ENCODE results near the gene TMEM63A. TPM values are rescaled to one million over a fixed set of nuclear protein-coding genes. Genes with fewer than 3 reads are reported as not detected.
A peak's percentile ranks its signal among the peaks of the same experiment; 100 is the strongest.
"Not testable (repeated sequence)": the region's sequence is repeated elsewhere in the genome, so short reads cannot be mapped to it uniquely, and the experiment has no call there.

The TMEM63A gene
- polyA plus RNA-seq (ENCODE audit: insufficient read length), result 24.7 TPM

DNA sequence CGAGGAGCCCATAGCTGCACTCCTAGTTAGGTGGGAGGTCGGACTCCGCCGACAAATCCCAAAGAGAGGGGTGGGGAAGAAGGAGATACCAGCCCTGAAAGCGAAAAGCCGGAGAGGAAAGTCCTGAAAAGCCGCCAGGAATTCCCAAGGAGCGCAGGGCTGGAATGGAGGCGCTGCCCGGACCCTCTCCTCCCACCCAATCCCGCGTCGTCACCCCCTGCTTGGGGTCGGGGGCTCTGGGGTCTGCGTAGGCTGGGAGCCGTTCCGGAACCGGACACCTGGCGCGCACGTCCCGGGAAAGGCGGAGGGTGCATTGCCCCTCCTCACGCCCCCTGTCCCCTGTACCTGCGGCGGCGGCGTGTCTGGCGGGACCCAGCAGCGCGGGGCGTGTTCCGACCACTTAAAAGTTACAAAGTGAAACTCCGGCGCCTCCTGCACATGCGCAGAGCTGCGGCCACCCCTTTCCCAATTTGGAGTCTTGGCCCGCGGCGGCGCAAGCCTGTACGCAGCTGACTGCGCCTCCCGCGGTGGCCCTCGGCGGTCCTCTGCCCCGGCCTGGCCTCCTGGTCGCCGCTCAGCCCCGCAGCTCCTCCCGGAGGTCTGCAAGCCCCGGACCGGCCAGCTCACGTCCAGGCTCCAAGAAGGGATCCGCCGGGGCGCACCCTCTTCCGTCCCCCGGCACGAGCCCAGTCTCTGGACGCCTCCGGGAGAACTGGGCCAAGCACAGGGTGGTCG is at the start of gene TMEM63A:
Gene TMEM63A, minus strand, starts transcription at position 422 of the 735 bp plus-strand sequence. CDS start 4,800 bp downstream, outside the sequence.
- peak; percentile 57 for DNase-seq (ENCODE audit: low read depth)

DNA sequence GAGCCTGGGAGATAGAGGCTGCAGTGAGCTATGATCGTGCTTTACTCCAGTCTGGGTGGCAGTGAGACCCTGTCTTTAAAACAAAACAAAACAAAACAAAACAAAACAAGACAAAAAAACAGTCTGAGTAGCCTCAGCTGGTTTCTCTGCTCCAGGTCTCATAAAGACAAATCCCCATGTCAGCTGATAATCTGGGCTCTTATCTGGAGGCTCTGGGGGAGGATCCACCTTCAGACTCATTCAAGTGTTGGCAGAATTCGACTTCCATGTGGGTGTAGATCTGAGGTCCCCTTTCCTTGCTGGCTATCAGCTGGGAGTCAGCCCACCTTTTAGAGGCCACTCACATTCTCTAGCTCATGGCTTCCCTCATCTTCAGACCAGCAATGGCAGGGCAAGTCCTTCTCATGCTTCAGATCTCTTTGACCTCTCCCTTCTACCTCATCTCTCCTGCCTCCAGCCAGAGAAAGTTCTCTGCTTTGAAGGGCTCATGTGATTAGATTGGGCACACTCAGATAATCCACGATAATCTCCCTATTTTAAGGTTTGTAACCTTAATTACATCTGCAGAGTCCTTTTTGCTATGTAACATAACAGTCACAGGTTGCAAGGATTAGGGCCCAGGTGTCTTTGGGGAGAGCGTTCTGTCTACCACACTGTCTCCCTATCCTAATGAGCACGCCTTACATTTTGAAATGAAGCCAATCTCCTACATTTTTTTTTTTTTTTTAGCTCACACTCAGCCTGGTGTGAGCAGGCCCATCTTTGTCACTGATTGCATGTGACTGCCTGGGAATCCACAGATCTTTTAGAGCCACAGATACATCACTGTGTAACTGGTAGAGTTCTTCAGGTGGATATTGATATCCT is 49.3 kb upstream of the TMEM63A start:
- no peak for DNase-seq (ENCODE audit: low read depth)

GRCh38 chr1:225930566-225930965 is 48.4 kb upstream of the TMEM63A start:
- DNase-seq (ENCODE audit: low read depth), result no peak

DNA sequence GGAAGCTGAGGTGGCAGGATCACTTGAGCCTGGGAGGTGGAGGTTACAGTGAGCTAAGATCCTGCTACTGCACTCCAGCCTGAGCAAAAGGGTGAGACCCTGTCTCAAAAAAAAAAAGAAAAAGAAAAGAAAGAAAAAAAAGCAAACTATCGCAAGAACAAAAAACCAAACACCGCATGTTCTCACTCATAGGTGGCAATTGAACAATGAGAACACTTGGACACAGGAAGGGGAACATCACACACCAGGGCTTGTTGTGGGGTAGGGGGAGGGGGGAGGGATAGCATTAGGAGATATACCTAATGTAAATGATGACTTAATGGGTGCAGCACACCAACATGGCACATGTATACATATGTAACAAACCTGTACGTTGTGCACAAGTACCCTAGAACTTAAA is 47.3 kb upstream of the TMEM63A start:
- not testable (repeated sequence) for DNase-seq (ENCODE audit: low read depth)

GRCh38 chr1:225928186-225929175 is 46.3 kb upstream of the TMEM63A start:
- no peak for DNase-seq (ENCODE audit: low read depth)

DNA sequence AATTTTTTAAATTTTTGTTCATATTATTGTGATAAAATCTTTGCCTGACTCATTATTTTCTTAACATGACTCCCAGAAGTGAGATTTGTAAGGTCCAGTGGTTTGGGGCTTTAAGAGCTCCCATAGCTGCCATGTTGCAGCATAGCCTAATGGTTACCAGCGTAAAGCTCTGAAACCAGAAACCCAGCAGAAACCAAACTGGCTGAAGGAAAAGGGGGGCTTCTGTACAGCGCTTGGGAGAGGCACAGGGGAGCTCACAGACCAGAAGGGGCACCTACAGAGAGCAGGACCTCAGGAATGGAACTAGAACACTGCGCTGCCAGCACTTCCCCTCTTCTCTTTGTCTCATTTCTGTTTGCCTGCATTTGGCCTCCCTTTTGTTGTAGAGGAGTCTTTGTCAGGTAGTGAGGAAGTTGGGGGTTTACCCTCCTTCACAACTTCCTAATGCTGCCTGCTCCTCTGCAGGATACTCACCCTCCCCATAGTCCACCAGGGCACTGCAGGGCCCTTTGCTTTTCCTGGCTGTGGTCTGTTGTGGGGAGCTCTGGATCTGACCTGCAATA is 44.5 kb upstream of the TMEM63A start:
- DNase-seq (ENCODE audit: low read depth), result no peak

- DNase-seq (ENCODE audit: low read depth), result peak; percentile 83
These were observed 41.7 kb upstream of the TMEM63A start, which contains the start of gene PYCR2 for GRCh38 chr1:225923692-225924555. TSS of gene PYCR2 (minus strand) at chr1:225924250. CDS start at chr1:225924110, 140 bp downstream.

DNA sequence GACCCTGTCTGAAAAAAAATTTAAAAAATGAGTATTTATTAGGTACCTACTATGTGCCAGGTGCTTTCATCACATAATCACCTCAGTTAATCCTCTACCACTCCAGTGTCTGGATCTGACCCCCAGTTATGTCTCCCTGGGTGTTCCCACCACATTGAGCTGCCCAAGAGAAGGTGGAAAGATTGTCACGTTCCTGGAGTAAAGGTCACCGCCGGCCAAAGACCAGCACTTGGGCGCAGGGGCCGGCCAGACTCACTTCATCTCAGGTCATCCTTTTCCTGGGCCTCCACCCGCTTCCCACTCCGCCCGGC is 41.2 kb upstream of the TMEM63A start:
- DNase-seq (ENCODE audit: low read depth), result no peak

GRCh38 chr1:225921734-225922709 is 39.8 kb upstream of the TMEM63A start:
- no peak for DNase-seq (ENCODE audit: low read depth)

DNA sequence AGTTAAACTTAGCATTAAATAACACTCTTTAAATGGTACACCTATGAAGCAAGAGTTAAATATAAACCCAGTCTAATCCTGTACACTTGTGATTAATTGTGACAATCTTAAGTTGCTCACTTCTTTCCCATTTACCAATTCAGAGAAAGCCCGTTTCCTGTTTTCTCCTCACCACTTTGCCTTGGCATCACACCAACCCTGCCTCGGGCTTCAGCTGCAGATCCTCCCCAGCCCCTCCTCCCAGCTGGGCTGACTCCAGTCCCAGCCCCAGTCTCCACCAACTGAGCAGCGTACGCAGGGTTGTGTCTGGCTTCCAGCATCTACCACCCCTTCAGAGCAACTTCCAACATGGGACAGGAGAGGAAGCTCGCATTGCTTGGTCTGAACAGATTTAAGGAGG is 37.7 kb upstream of the TMEM63A start:
- DNase-seq (ENCODE audit: low read depth), result no peak

- no peak for DNase-seq (ENCODE audit: low read depth)
These were observed 36.1 kb upstream of the TMEM63A start for GRCh38 chr1:225918280-225918679.

DNA sequence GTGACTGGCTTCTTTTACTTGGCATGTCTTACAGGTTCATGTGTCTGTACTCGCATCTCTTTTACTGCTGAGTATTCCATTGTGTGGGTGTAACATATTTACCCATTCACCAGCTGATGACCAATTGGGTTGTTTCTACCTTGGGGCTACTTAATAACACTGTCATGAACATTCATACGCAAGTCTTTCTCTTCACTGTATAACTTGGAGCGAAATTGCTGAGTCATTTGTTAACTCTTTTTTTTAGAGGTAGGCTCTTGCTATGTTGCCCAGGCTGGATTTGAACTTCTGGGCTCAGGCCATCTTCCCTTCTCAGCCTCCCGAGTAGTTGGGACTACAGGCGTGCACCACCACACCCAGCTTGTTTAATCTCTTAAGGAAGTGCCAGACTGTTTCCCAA is 35.4 kb upstream of the TMEM63A start:
- no peak for DNase-seq (ENCODE audit: low read depth)

GRCh38 chr1:225917101-225917500 is 34.9 kb upstream of the TMEM63A start:
- DNase-seq (ENCODE audit: low read depth), result no peak

DNA sequence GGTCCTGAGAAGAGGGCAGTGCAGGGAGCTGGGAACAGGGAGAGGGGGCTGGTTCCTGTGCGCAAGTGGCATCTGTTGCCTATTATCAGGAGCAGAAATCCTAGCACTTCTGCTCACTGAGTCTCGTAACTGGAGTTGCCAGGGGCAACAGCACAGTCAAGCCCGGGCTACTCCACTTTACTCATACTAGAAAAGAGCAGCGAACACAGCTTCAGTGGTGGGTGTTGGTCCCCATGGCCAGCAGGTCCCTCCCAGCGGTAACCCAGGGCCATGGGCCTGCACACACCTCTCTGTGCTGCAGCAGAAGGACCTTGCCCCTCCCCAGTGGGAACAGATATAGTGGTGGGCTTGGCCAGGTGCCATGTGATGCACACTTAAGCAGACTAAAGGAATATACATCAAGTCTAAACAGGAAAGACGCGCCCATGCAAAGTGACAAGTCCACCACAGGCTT is 33.4 kb upstream of the TMEM63A start:
- no peak for DNase-seq (ENCODE audit: low read depth)

GRCh38 chr1:225914947-225915346 is 32.8 kb upstream of the TMEM63A start:
- no peak for DNase-seq (ENCODE audit: low read depth)

GRCh38 chr1:225914391-225914790 is 32.2 kb upstream of the TMEM63A start:
- no peak for DNase-seq (ENCODE audit: low read depth)

DNA sequence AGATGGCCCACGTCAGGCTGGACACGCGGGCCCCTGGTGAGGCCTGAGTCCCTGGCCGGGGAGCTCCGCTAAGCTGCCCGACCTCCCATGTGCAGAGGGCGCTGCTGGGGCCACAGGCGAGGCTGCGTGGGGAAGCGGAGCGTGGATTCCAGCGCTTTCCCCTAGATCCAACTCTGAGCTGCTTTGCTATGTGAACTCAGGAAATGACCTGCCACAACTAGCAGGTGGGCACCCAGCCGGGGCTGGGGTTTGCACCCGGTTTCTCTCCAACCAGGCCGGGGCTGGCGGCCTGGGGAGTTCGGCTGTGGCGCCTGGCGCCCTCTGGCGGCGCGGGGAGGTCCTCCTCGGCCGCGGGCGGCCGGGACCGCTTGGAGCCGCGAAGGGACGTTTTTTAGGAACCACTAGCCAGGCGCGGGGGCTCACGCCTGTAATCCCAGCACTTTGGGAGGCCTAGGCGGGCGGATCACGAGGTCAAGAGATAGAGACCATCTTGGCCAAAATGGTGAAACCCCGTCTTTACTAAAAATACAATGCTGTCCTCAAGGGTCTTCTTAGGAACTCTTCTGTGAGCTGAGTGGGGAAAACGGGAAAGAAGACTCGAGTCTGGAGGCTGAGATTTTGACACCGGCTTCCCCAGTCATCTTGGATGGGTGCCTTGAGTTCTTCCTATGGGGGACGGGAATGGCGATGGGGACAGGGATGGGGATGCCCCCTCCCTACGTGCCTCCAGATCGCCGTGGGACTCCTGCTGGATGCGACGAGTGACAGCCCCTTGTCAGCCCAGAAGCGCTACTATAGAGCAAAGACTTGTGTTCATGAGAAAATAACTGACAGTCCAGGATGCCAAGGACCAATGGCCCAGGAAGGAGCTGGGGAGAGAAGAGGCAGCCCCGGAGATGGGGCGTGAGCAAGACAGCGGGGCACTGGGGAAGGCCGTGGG is 29.3 kb upstream of the TMEM63A start:
- DNase-seq (ENCODE audit: low read depth), result no peak

DNA sequence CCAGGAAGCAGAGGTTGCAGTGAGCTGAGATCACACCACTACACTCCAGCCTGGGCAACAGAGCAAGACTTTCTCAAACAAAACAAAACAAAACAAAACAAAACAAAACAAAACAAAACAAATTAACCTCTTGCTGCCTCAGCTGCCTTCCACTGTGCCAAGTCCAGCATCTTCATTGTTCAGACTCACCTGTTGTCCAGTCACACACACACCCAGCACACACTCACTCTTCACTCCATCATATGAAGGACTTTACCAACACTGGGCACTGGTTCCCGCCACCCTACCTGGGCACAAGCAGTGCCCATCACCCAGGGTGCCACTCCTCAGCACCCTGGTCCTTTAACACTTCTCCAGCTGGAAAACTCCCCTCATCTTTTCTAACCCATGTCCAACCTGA is 27.3 kb upstream of the TMEM63A start:
- no peak for DNase-seq (ENCODE audit: low read depth)
